Activated naive CD4-positive, alpha-beta T cell treated with anti-CD3 and anti-CD28 coated beads for 36 hours (primary cell): ENCODE data around the gene WDFY4. TPM values are rescaled to one million over a fixed set of nuclear protein-coding genes. Genes with fewer than 3 reads are reported as not detected.

Source experiments
- CTCF ChIA-PET: fragments of 350-600 bp; sonication (Branson Sonifier 250); formaldehyde crosslinking; loops from one replicate; lab custom pipeline; 2021; ENCODE audit warnings: antibody characterized with exemption; lab: Charles Lee
- DNase-seq: peaks from one replicate; pipeline ENCODE4 v3.0.0-alpha.2; 2020
- H3K27ac Mint-ChIP-seq: one replicate; pipeline ENCODE4 v1.8.0; 2021; ENCODE audit warnings: mild to moderate bottlenecking, mixed read lengths
- H3K27me3 Mint-ChIP-seq: one replicate; pipeline ENCODE4 v1.8.0; 2021; ENCODE audit warnings: low read depth, mixed read lengths
- H3K36me3 Mint-ChIP-seq: one replicate; pipeline ENCODE4 v1.8.0; 2021; ENCODE audit warnings: low read depth, mixed read lengths
- H3K4me1 Mint-ChIP-seq: one replicate; pipeline ENCODE4 v1.8.0; 2021; ENCODE audit warnings: low read depth, mixed read lengths
- H3K4me3 Mint-ChIP-seq: one replicate; pipeline ENCODE4 v1.8.0; 2021; ENCODE audit warnings: mild to moderate bottlenecking, moderate library complexity, mixed read lengths
- H3K9me3 Mint-ChIP-seq: one replicate; pipeline ENCODE4 v1.8.0; 2021; ENCODE audit warnings: mixed read lengths
- intact Hi-C: fragments of 100-400 bp; cut with micrococcal nuclease; formaldehyde crosslinking; loops from one replicate; pipeline ENCODE4 v1.15.1; 2023
- total RNA-seq, 2 experiments: library from RNA; stranded (reverse); gene quantifications; one replicate each; pipeline ENCODE4 v1.2.3, GENCODE V29; 2021

WDFY4 gene
- total RNA-seq, 2 experiments from 2014 or later, result 0.20 to 0.29 TPM

DNA sequence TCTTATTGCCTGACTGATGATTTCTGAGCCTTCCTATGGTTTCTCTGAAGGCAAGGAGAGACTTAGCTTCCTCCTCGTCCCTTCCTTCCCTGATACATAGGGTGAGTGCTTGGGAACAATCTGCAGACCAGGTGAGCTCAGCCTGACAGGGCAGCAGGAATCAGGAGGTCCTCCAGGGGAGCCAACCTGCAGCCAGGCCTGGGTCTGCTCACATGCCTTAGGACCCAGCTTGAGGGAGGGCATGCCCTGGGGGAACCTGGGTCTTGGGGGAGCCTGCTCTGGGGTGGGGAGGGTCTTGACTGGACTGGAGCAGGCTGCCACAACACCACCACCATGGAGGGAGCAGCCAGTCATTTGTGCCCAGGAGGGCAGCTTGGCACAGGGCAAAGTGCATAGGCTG lies 197.3 kb downstream of the WDFY4 start:
- H3K27ac Mint-ChIP-seq, result no peak overlapping the region
- H3K4me3 Mint-ChIP-seq, result no peak overlapping the region
- intact Hi-C loops, result no loop called here

DNA sequence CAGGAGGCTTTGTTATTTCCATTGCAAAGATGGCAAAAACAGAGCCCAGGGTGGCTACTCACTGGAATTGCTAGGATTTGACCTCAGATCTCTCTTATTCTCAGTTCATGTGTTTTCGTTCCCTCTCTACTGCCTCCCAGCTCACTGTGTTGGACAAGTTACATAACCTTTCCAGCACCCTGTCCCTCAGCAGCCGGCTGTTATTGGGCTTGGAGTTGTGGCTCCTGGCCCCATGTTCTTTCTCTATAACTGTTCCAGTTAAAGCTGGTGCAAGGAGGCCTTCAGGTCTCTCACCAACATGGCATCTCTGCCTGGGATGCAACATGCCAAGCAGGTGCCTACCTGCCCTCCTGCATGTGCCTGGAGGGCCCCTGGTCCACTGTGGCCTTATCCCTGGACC lies 198.2 kb downstream of the WDFY4 start:
- Mint-ChIP-seq H3K36me3 (no peaks in the 10 kb centered on the region), H3K4me3 (no peak overlapping the region), H3K27ac (no peak overlapping the region), H3K4me1 (no peaks in the 10 kb centered on the region), H3K9me3 (no peaks in the 10 kb centered on the region), H3K27me3 (no peaks in the 10 kb centered on the region)
- no peak for DNase-seq
- CTCF ChIA-PET, result interaction anchor here (1.1 kb wide), 1 partner anchor 11 kb away, joined by 3 read pairs; no protein-coding TSS in a partner anchor
- intact Hi-C loops, result no loop called here

More for the DNA sequence above, 197.3 kb downstream of the WDFY4 start:
- Mint-ChIP-seq H3K4me1 (no peaks in the 10 kb centered on the region), H3K27me3 (no peaks in the 10 kb centered on the region), H3K9me3 (no peaks in the 10 kb centered on the region), H3K36me3 (no peaks in the 10 kb centered on the region)
- CTCF ChIA-PET, result no interaction called here
- no peak for DNase-seq

DNA sequence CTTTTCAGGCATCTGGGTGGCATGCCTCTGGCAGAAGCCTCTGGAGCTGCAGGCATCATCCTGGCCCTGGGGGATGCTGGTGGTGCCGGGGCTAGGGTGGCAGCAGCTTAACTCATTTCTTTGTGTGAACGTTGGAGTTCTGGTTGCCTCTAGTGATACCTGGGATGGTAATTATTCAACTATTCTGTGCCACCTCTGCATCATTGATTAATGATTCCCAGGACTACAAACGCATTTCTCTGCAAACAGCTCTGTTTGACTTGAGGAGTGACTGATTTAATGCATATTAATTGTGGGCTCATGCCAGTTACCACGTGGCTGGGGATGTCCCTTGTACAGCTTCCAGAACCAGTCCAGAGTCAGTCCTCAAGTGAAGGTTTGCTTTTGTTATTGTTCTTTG lies 199.0 kb downstream of the WDFY4 start:
- no peaks in the 10 kb centered on the region for H3K4me1 Mint-ChIP-seq
- intact Hi-C loops, result no loop called here
- no peak overlapping the region for H3K27ac Mint-ChIP-seq
- no peaks in the 10 kb centered on the region for H3K36me3 Mint-ChIP-seq
- no peaks in the 10 kb centered on the region for H3K27me3 Mint-ChIP-seq
- DNase-seq, result no peak
- H3K4me3 Mint-ChIP-seq, result no peak overlapping the region
- no peaks in the 10 kb centered on the region for H3K9me3 Mint-ChIP-seq
- CTCF ChIA-PET, result no interaction called here

DNA sequence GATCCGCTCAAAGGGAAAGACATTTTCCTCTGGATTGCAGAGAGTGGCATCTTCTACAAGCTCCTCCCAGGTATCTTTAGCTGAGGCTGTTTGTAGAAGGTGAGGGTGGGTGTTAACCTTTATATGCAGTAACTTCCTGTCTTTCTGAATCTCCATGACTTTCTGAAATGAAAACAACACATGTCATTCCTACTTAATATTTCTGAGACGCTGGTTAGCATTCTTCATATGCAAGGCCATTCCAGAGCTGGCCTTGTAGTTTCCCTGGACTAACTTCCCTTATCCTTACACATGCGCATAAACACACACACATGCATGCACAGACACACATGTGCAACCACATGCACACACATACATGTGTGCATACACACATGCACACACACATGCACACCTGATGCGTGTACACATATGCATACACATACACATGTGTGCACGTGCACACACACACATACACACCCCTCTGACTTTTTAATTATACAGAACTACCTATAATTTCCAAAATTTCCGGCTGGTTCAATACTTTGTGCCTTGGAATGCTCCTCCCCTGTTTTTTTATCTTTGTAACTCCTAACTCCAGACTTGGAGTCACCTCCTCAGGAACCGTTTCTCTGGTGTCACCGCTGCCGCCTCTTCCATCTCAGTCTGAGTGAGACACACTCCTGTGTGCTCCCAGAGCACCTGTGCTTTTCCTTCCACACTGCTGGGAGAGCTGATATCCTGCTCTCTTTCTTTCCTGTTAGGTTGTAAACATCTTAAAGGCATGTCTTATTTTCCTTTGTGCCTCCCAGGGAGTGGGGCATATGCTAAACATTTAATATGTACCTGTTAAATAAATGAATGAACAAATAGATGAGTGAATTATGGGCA lies 199.7 kb downstream of the WDFY4 start:
- Mint-ChIP-seq H3K4me1 (no peaks in the 10 kb centered on the region), H3K4me3 (no peak overlapping the region), H3K9me3 (no peaks in the 10 kb centered on the region), H3K36me3 (no peaks in the 10 kb centered on the region), H3K27ac (no peak overlapping the region), H3K27me3 (no peaks in the 10 kb centered on the region)
- intact Hi-C loops, result no loop called here
- no peak for DNase-seq
- CTCF ChIA-PET, result no interaction called here

DNA sequence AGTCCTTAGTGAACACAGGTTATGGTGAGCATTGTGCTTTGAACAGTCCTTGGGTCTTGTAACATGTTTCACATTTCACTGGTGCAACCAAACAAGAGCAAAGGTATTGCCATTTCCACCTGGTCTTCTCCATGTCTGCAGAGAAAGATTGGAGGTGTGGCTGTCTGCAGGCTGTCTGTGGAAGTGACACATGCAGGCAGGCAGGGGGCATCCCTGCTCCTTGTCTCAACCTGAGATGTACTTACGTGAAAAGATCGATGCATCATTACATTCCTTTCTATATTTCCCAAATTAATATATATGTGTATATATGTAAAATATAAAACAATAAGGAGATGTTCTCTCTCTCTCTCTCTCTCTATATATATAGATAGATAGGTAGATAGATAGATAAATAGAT lies 200.7 kb downstream of the WDFY4 start:
- Mint-ChIP-seq H3K27me3 (no peaks in the 10 kb centered on the region), H3K27ac (no peak overlapping the region), H3K4me3 (no peak overlapping the region), H3K4me1 (no peaks in the 10 kb centered on the region), H3K9me3 (no peaks in the 10 kb centered on the region), H3K36me3 (no peaks in the 10 kb centered on the region)
- intact Hi-C loops, result no loop called here
- CTCF ChIA-PET, result no interaction called here
- peak; percentile 12 for DNase-seq

DNA sequence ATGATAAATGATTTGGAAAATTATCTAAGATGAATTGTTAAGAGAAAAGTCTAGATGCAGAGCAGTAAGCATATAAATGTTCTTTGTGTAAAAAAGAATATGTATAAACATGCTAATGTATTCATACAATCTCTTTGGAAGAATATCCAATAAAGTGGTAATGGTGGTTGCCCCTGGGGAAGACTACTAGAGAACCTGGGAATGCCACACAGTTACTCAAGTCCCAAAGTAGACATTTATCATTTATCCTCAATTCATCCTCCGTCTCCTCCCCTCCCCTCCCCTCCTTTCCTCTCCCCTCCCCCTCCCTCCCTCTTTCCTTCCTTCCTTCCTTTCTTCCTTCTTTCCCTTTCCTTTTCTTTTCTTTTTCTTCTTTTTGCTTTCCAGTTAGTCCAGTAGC lies 203.3 kb downstream of the WDFY4 start:
- no peak for DNase-seq
- H3K27ac Mint-ChIP-seq, result no peak overlapping the region
- H3K4me3 Mint-ChIP-seq, result no peak overlapping the region
- intact Hi-C loops, result no loop called here
- no peaks in the 10 kb centered on the region for H3K36me3 Mint-ChIP-seq
- no peaks in the 10 kb centered on the region for H3K9me3 Mint-ChIP-seq
- H3K4me1 Mint-ChIP-seq, result no peaks in the 10 kb centered on the region
- CTCF ChIA-PET, result interaction anchor here (0.6 to 0.7 kb wide), 2 partner anchors 16 to 707 kb away, joined by 3 to 4 read pairs; no protein-coding TSS in a partner anchor
- no peaks in the 10 kb centered on the region for H3K27me3 Mint-ChIP-seq

DNA sequence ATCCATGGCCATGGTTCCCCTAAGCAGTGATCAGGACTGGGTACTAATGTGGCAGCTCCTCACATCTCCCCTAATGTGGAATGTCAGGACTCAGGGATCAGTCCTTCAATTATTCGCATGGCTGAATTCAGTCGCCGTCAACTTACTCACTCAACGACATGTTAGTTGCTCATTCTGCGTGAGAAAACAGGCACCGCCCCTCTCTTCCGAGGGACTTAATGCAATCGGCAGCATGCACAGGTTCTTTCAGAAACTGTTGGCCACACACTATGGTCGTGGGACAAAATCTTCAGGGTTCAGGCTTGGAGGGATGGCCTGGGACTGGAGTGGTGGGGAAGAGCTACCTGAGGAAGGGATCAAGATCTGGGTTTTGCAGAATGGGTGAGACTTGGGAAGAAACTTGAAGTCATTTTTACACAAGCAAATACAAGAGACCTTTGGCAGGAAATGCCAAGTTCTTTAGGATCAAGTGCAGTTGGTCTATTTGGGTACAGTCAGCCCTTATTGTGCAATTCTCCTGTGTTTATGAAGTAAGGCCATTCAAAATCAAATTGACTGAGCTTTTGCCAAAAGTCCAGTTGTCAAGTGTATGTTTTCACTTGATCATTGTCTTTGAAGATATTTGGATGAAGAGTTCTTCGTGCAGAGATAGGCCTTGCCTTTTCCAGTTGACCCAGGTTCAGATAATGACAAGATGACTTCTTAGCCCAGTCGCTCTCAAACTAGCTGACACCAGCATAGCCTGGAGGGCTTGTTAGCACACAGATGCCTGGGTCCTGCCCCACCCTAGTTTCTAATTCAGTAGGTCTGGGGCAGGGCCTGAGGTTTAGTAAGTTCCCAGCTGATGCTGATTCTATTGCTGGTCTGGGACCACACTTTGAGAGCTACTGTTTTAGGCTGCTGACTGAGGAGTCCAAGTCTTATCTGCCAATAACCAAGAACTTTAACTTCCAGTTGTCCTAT lies 206.5 kb downstream of the WDFY4 start:
- Mint-ChIP-seq H3K4me1 (no peaks in the 10 kb centered on the region), H3K36me3 (no peaks in the 10 kb centered on the region), H3K9me3 (no peaks in the 10 kb centered on the region), H3K27me3 (no peaks in the 10 kb centered on the region), H3K4me3 (no peak overlapping the region), H3K27ac (no peak overlapping the region)
- CTCF ChIA-PET, result no interaction called here
- intact Hi-C loops, result no loop called here
- DNase-seq, result no peak

DNA sequence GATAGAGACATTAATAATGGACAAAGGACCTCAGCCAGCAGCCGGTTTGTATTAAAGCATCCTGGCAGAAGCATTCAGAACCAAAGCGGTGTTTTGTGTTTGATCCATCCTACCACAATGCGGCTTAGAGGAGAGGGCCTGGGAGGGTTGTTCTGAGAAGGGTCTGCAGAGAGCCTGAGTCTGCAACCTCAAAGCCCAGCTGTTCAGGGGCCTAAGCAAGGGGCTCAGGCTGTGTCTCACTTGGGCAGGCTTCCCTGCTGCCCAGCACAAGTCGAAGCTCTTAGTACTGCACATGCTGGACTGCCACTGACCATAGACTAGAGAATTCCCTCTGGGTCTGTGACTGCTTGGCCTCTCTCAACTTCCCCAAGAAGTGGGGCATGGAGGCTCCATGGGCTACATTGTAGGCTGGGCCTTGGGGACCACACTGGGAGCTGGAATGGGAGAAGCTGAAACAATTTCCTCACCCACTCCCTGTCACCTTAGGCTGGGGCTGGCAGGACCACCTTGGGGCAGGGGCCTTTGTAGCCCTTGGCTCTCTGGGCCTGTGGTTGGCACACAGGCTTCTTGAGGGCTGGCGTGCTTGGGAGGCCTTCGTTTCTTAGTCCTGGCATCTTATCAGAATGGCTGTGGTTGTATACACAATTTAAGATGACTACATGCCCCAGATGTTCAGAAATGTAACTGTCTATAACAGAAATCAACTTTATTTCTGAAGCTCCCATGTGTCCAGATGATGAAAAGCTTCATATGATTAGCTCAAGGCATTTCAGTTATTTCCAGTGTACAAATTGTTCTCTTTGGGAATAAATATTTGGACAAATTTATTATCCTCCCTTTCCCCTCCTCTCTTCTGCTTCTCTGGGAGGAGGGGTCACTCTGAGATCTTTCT lies 210.5 kb downstream of the WDFY4 start:
- Mint-ChIP-seq H3K27ac (no peak overlapping the region), H3K27me3 (no peaks in the 10 kb centered on the region), H3K4me1 (no peaks in the 10 kb centered on the region), H3K4me3 (no peak overlapping the region), H3K9me3 (no peaks in the 10 kb centered on the region), H3K36me3 (no peaks in the 10 kb centered on the region)
- intact Hi-C loops, result no loop called here
- DNase-seq, result no peak
- CTCF ChIA-PET, result no interaction called here

DNA sequence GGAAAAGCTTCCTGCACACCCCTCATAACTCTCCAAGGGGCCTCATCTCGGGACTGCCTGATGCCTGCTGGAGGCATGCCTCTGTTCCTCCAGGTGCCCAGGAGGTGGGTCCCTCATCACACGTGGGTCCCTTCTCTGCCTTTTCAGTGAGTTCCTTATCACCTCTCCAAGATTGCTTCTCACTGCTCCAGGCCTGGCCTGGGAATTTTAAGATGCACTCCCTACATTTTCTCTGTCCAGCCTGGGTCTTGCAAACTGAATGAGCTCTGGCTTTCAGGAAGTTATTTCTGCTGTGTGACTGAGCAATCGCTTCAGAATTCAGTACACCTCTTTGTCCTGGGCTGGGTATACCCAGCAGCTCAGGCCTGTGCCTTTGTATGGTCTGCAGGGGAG lies 211.1 kb downstream of the WDFY4 start:
- Mint-ChIP-seq H3K27me3 (no peaks in the 10 kb centered on the region), H3K9me3 (no peaks in the 10 kb centered on the region), H3K4me1 (no peaks in the 10 kb centered on the region), H3K27ac (no peak overlapping the region), H3K4me3 (no peak overlapping the region), H3K36me3 (no peaks in the 10 kb centered on the region)
- intact Hi-C loops, result no loop called here
- CTCF ChIA-PET, result no interaction called here
- no peak for DNase-seq

DNA sequence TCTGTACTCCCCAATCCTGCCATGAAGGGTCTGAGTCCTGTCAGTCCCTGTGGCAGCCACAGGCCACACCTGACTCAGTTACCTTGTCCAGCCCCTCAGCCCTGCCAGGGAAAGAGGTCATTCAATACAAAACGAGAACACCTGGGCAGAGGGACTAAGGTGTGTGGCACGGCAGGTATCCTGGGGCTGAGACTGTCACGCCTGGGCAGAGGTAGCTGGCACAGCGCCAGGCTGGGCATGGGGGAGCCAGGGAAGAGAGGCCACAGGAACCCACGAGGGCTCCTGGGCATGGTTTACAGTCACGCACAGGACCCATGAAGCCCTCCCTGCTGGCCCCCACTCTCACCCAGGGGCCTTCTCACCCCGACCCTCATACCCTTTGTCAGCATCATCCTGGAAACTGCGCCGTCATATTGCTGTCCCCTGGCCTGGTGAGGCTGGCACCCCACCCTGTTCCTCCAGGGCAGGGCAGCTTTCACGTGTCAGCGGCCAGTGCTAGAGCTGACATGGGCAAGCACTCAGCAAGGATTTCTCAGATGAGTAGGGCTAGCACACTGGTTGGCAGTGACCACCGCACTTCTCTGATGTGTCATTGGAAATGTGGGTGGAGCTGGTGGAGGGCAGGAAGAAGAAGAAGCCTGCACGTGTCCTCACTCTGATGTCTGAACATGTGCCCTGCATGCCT lies 212.2 kb downstream of the WDFY4 start:
- CTCF ChIA-PET, result no interaction called here
- H3K4me3 Mint-ChIP-seq, result no peak overlapping the region

DNA sequence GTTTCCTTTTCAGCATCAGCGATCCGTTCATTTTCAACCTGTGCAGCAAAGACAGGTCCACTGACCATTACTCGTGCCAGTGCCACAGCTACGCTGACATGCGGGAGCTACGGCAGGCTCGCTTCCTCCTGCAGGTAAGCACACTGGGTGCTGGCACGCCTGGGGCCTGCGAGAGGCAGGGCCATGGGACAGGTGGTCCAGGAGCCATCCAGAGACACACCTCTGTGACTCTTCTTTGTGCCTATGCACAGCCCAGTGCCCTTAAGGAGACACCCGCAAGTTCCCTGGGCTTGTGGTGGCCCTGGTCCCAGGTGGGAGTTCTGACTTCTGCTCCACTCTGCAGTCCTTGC lies 212.7 kb downstream of the WDFY4 start:
- Mint-ChIP-seq H3K4me3 (no peak overlapping the region), H3K36me3 (no peaks in the 10 kb centered on the region), H3K9me3 (no peaks in the 10 kb centered on the region), H3K27me3 (no peaks in the 10 kb centered on the region), H3K27ac (no peak overlapping the region), H3K4me1 (no peaks in the 10 kb centered on the region)
- no peak for DNase-seq
- intact Hi-C loops, result no loop called here
- CTCF ChIA-PET, result no interaction called here

More for the DNA sequence above, 212.2 kb downstream of the WDFY4 start:
- DNase-seq, result no peak
- intact Hi-C loops, result no loop called here
- Mint-ChIP-seq H3K4me1 (no peaks in the 10 kb centered on the region), H3K36me3 (no peaks in the 10 kb centered on the region), H3K27me3 (no peaks in the 10 kb centered on the region), H3K9me3 (no peaks in the 10 kb centered on the region), H3K27ac (no peak overlapping the region)
